Mesothelial cell of epicardium (in vitro differentiated cells): ENCODE results near the gene SUCLA2. TPM values are rescaled to one million over a fixed set of nuclear protein-coding genes. Genes with fewer than 3 reads are reported as not detected.
A peak's percentile ranks its signal among the peaks of the same experiment; 100 is the strongest.

Experiments
- DNase-seq, 2 experiments: peaks; one replicate each; pipeline ENCODE4 v3.0.0; 2021; ENCODE audit warnings: low spot score in 2 of 2; ENCODE audit not compliant: unreplicated experiment in 2 of 2
- H3K27ac Mint-ChIP-seq: 2 replicates; pipeline ENCODE4 v1.8.0; 2021; ENCODE audit warnings: mixed read lengths
- H3K27me3 Mint-ChIP-seq: 2 replicates; pipeline ENCODE4 v1.8.0; 2021; ENCODE audit warnings: low read depth, mixed read lengths
- H3K36me3 Mint-ChIP-seq: 2 replicates; pipeline ENCODE4 v1.8.0; 2021; ENCODE audit warnings: mixed read lengths
- H3K4me1 Mint-ChIP-seq: 2 replicates; pipeline ENCODE4 v1.8.0; 2021; ENCODE audit warnings: mixed read lengths
- H3K4me3 Mint-ChIP-seq: 2 replicates; pipeline ENCODE4 v1.8.0; 2021; ENCODE audit warnings: mild to moderate bottlenecking, moderate library complexity, mixed read lengths
- H3K9me3 Mint-ChIP-seq: 2 replicates; pipeline ENCODE4 v1.8.0; 2021; ENCODE audit warnings: mixed read lengths
- CTCF ChIP-seq: fragments of 200-600 bp; sonication (generic); IDR thresholded peaks from one replicate; pipeline ENCODE4 v1.5.0; 2021; ENCODE audit warnings: antibody characterized with exemption; ENCODE audit not compliant: unreplicated experiment
- total RNA-seq: library from RNA; stranded (reverse); gene quantifications from 3 replicates; pipeline ENCODE4 v1.2.1, GENCODE V29; 2021

Gene SUCLA2
- 39.3 to 41.1 TPM (median 40.0 TPM) in 3 replicates for total RNA-seq

- peak within 1 kb of the TSS; percentile 90 for H3K27ac Mint-ChIP-seq
- peak; percentile 85 to 91 for DNase-seq
- no peak for TF ChIP-seq CTCF
- peaks cover 3% of the 10 kb centered on the region for H3K36me3 Mint-ChIP-seq
- no peaks in the 10 kb centered on the region for H3K9me3 Mint-ChIP-seq
- peak within 1 kb of the TSS; percentile 98 for H3K4me3 Mint-ChIP-seq
- no peaks in the 10 kb centered on the region for H3K27me3 Mint-ChIP-seq
- H3K4me1 Mint-ChIP-seq = peaks cover 25% of the 10 kb centered on the region
These were observed at the start of gene SUCLA2 for GRCh38 chr13:48001114-48001881. Gene SUCLA2, minus strand, starts transcription at chr13:48001273. Its CDS starts 4 bp downstream, at chr13:48001269.

DNA sequence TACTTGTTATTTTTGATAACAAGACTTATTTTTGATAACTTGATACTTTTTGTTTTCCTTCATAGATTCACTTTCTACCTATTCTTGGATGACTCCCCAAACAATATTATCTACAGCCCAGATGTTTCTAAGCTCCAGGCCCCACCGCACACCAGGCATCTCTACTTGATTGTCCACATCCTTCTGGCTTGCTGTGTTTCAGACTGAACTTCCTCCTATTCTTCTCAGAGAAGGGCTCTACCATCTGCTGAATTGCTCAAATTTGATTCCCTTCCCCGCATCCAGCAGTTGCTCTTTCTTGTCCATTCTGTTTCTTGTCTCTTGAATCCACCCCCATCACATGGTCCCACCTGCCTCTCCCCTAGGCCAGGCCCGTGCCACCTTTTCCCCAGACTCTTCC, 49.5 kb upstream of the SUCLA2 start:
- no peaks in the 10 kb centered on the region for H3K9me3 Mint-ChIP-seq
- no peak overlapping the region for H3K4me3 Mint-ChIP-seq
- no peak for DNase-seq
- no peaks in the 10 kb centered on the region for H3K4me1 Mint-ChIP-seq
- H3K27me3 Mint-ChIP-seq = no peaks in the 10 kb centered on the region
- peaks cover 27% of the 10 kb centered on the region for H3K36me3 Mint-ChIP-seq
- H3K27ac Mint-ChIP-seq = no peak overlapping the region
- TF ChIP-seq CTCF = no peak

- peaks cover 18% of the 10 kb centered on the region for H3K36me3 Mint-ChIP-seq
- peaks cover 4% of the 10 kb centered on the region for H3K4me1 Mint-ChIP-seq
- H3K9me3 Mint-ChIP-seq = peaks cover 4% of the 10 kb centered on the region
- no peak for TF ChIP-seq CTCF
- no peak overlapping the region for H3K27ac Mint-ChIP-seq
- no peak for DNase-seq
- H3K4me3 Mint-ChIP-seq = no peak overlapping the region
- H3K27me3 Mint-ChIP-seq = no peaks in the 10 kb centered on the region
These were observed 42.9 kb upstream of the SUCLA2 start for GRCh38 chr13:48043789-48044503.

- Mint-ChIP-seq H3K9me3 (peaks cover 4% of the 10 kb centered on the region), H3K27ac (no peak overlapping the region), H3K27me3 (no peaks in the 10 kb centered on the region), H3K36me3 (peaks cover 17% of the 10 kb centered on the region), H3K4me1 (peaks cover 10% of the 10 kb centered on the region), H3K4me3 (no peak overlapping the region)
- TF ChIP-seq CTCF = no peak
- no peak for DNase-seq
These were observed 41.8 kb upstream of the SUCLA2 start for GRCh38 chr13:48042894-48043293.

DNA sequence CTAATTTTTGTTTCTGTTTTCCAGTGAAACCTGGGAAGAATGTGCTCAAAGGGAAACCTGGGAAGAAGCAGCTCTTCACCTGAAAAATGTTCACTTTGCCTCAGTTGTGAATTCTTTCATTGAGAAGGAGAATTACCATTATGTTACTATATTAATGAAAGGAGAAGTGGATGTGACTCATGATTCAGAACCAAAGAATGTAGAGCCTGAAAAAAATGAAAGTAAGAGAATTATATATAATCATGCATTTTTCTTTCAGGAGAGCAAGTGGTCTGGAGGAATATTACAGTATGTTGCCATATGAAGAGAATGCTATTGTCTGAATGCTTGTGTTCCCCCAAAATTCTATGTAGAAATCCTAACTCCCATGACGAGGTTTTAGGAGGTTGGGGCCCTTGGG, 39.8 kb upstream of the SUCLA2 start:
- no peak overlapping the region for H3K27ac Mint-ChIP-seq
- TF ChIP-seq CTCF = no peak
- peaks cover 14% of the 10 kb centered on the region for H3K36me3 Mint-ChIP-seq
- DNase-seq = no peak
- no peak overlapping the region for H3K4me3 Mint-ChIP-seq
- H3K27me3 Mint-ChIP-seq = no peaks in the 10 kb centered on the region
- H3K4me1 Mint-ChIP-seq = peaks cover 21% of the 10 kb centered on the region
- H3K9me3 Mint-ChIP-seq = peaks cover 4% of the 10 kb centered on the region
